ENCODE measurements around the gene SLC22A17.

DNA sequence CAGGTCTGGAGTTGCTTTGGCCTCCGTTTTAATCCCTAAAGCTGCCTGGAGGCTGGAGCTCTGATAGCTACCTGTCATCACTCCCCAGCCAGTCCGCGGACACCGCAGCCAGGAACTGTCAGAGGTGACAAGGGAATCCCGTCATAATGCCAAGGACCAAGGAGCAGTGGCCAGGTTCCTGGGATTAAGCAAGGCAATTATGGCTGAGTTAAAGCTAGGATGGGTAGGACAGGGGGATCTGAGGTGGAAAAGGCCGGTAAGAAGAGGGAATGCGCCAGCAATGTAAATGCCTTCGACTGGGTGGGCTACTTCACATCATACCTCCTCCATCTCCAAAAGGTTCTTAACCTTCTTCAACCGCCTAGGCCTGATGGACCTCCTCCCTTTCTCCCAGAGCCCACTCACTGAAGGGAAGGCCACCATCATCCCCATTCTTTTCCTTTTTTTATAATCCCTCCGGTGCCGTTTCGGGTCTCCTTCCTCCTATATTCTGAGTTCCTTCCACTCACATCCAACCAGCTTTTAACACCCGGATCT, 51.9 kb downstream of the SLC22A17 start:
- TF ChIP-seq POLR2AphosphoS5 (IDR thresholded peaks at IDR 0.05; ENCODE audit: control insufficient read depth, insufficient read depth, low read depth, low read length) (no peak), ZNF431 (CRISPR knock-in tag; IDR thresholded peaks at IDR 0.05) (no peak), NFYB (IDR thresholded peaks at IDR 0.05; ENCODE audit: extremely low read depth, insufficient read length) (no peak), CTCF (IDR thresholded peaks at IDR 0.05 in 2 of 3, conservative IDR thresholded peaks at IDR 0.05 in 1 of 3; ENCODE audit: insufficient read depth in 2 of 3, low read depth in 1 of 3, low read length in 3 of 3) (no peak), EZH2 (IDR thresholded peaks at IDR 0.05; ENCODE audit: borderline replicate concordance, low read depth, low read length) (no peak), USF2 (CRISPR knock-in tag; IDR thresholded peaks at IDR 0.05) (no peak), POLR2G (IDR thresholded peaks at IDR 0.05; ENCODE audit: low read depth, low read length) (no peak), NFRKB (IDR thresholded peaks at IDR 0.05; ENCODE audit: low read depth) (no peak)
- TF ChIP-seq, protein P1, sequence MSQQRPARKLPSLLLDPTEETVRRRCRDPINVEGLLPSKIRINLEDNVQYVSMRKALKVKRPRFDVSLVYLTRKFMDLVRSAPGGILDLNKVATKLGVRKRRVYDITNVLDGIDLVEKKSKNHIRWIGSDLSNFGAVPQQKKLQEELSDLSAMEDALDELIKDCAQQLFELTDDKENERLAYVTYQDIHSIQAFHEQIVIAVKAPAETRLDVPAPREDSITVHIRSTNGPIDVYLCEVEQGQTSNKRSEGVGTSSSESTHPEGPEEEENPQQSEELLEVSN (IDR thresholded peaks at IDR 0.05; ENCODE audit: borderline replicate concordance in 1 of 2, extremely low read depth in 1 of 2, insufficient read depth in 1 of 2, insufficient read length in 1 of 2, low read depth in 1 of 2, low read length in 1 of 2, poor library complexity in 1 of 2, severe bottlenecking in 1 of 2), result no peak
